Measurements from ENCODE around the gene ARID1B. TPM values are rescaled to one million over a fixed set of nuclear protein-coding genes. Genes with fewer than 3 reads are reported as not detected.

ARID1B gene
- total and polyA plus RNA-seq, 9 of the 15 experiments (the other 6 are each of a cell fraction or from before 2014, with no cell fraction given) = 12.5 to 50.5 (median 25.8) TPM

GRCh38 chr6:156949376-156949775 lies 172.2 kb downstream of the ARID1B start:
- H3K79me2 ChIP-seq (ENCODE audit: control insufficient read depth, insufficient read depth, low read length) = peaks cover 47% of the 10 kb centered on the region
- peaks cover 3 to 11% of the 10 kb centered on the region in 2 experiments; a peak in 2 of 5 replicates for H3K4me1 ChIP-seq (replicated peaks in 1 of 2; ENCODE audit: control insufficient read depth in 2 of 2, insufficient read depth in 2 of 2, low read length in 2 of 2)
- no peak overlapping the region for H2AFZ ChIP-seq (ENCODE audit: low read depth, low read length)
- no peaks in the 10 kb centered on the region for H4K20me1 ChIP-seq (replicated peaks; ENCODE audit: control insufficient read depth, insufficient read depth, low read length)
- FAIRE-seq (no peak), ATAC-seq (no peak), DNase-seq (ENCODE audit: extremely low read depth in 1 of 4, low spot score in 3 of 4) (no peak)
- no peaks in the 10 kb centered on the region for H3K36me3 ChIP-seq (ENCODE audit: control insufficient read depth, insufficient read depth, low read length)
- H3K27me3 ChIP-seq (ENCODE audit: control insufficient read depth in 2 of 2, insufficient read depth in 2 of 2, low read length in 2 of 2) = no peaks in the 10 kb centered on the region; a peak in 1 of 5 replicates
- no peaks in the 10 kb centered on the region for H3K9me1 ChIP-seq (ENCODE audit: control insufficient read depth, insufficient read depth, low read length)
- ChIA-PET POLR2A (interaction anchor here (0.6 to 1.6 kb wide), 2 partner anchors 25 to 258 kb away, joined by 3 to 6 read pairs; no protein-coding TSS in a partner anchor), CTCF (ENCODE audit: low intra/inter-chr PET ratio) (no interaction called here)
- H3K27ac ChIP-seq (ENCODE audit: extremely low read depth, low read depth, low read length) = no peak overlapping the region
- no TSS peak for BruUV-seq (replicated peaks)
- no peak overlapping the region for H3K4me3 ChIP-seq
- H3K9ac ChIP-seq (ENCODE audit: insufficient read depth in 1 of 2, low read depth in 2 of 2, low read length in 2 of 2) = no peak overlapping the region
- H3K9me3 ChIP-seq (replicated peaks; ENCODE audit: control insufficient read depth, insufficient read depth, low read depth, low read length) = no peaks in the 10 kb centered on the region
- 29% methylated on average over 2 of the region's 2 CpGs for WGBS (ENCODE audit: insufficient coverage, low coverage, missing lambda C conversion rate)
- in situ Hi-C loops (cut with MboI) = no loop called here
- no peak overlapping the region for H3K4me2 ChIP-seq (ENCODE audit: insufficient read depth, low read length)
- intact Hi-C loops (cut with micrococcal nuclease) = no loop called here
- TF ChIP-seq PCBP2 (IDR thresholded peaks at IDR 0.05; ENCODE audit: low read depth, low read length, poor library complexity, severe bottlenecking) (no peak), CUX1 (CRISPR knock-in tag; IDR thresholded peaks at IDR 0.05) (no peak), ZBTB12 (CRISPR knock-in tag; IDR thresholded peaks at IDR 0.05) (no peak), ILK (tag; IDR thresholded peaks at IDR 0.05; ENCODE audit: borderline replicate concordance, low read depth) (no peak), EWSR1 (IDR thresholded peaks at IDR 0.05; ENCODE audit: borderline replicate concordance, low read depth, partially characterized antibody) (no peak), ZFP91 (CRISPR knock-in tag; IDR thresholded peaks at IDR 0.05) (no peak), EHMT2 (IDR thresholded peaks at IDR 0.05) (no peak), KDM5B (IDR thresholded peaks at IDR 0.05; ENCODE audit: insufficient replicate concordance, low read depth, low read length) (no peak), DLX4 (CRISPR knock-in tag; IDR thresholded peaks at IDR 0.05) (no peak), TOE1 (IDR thresholded peaks at IDR 0.05; ENCODE audit: borderline replicate concordance) (no peak), TOE1 (CRISPR knock-in tag; IDR thresholded peaks at IDR 0.05; ENCODE audit: borderline replicate concordance, low read depth) (no peak), HOXB6 (CRISPR knock-in tag; IDR thresholded peaks at IDR 0.05; ENCODE audit: borderline replicate concordance) (no peak)
